ENCODE measurements around the gene GADD45B. TPM values are rescaled to one million over a fixed set of nuclear protein-coding genes. Genes with fewer than 3 reads are reported as not detected.

Gene GADD45B
- total RNA-seq, 4 donors from 2014 or later, result 52.5 to 134 (median 68.7) TPM

DNA sequence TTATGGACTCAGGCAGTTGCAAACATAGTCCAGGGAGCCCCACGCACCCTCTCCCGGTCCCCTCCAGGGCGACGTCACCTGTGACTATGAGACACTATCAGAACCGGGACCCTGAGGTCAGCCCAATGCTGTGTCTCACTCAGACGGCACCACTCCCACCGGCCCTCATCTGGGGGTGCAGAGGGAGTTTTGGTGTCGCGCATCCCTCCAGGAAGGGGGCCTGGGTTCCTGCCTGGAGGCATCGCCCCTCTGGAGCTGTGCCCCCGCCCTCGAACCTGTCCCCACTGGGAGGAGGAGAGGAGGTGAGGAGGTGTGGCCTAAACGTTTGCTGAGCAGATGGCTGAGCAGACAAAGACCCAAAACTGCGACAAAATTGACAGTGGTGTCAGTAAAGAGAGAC lies 51.2 kb downstream of the GADD45B start:
- Histone ChIP-seq H3K27ac (no peak overlapping the region), H3K9me3 (no peaks in the 10 kb centered on the region), H3K4me1 (peaks cover 31% of the 10 kb centered on the region), H3K4me3 (no peak overlapping the region), H3K36me3 (no peaks in the 10 kb centered on the region), H3K27me3 (no peaks in the 10 kb centered on the region)
- 90% methylated on average over 13 of the region's 14 CpGs for WGBS
- DNase-seq (ENCODE audit: low spot score in 2 of 2), result no peak
- TF ChIP-seq EP300 (IDR thresholded peaks at IDR 0.05) (no peak), POLR2AphosphoS5 (IDR thresholded peaks at IDR 0.05) (no peak), POLR2A (IDR thresholded peaks at IDR 0.05) (no peak)
- TF ChIP-seq, protein P1, sequence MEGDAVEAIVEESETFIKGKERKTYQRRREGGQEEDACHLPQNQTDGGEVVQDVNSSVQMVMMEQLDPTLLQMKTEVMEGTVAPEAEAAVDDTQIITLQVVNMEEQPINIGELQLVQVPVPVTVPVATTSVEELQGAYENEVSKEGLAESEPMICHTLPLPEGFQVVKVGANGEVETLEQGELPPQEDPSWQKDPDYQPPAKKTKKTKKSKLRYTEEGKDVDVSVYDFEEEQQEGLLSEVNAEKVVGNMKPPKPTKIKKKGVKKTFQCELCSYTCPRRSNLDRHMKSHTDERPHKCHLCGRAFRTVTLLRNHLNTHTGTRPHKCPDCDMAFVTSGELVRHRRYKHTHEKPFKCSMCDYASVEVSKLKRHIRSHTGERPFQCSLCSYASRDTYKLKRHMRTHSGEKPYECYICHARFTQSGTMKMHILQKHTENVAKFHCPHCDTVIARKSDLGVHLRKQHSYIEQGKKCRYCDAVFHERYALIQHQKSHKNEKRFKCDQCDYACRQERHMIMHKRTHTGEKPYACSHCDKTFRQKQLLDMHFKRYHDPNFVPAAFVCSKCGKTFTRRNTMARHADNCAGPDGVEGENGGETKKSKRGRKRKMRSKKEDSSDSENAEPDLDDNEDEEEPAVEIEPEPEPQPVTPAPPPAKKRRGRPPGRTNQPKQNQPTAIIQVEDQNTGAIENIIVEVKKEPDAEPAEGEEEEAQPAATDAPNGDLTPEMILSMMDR (IDR thresholded peaks at IDR 0.05), result no peak

DNA sequence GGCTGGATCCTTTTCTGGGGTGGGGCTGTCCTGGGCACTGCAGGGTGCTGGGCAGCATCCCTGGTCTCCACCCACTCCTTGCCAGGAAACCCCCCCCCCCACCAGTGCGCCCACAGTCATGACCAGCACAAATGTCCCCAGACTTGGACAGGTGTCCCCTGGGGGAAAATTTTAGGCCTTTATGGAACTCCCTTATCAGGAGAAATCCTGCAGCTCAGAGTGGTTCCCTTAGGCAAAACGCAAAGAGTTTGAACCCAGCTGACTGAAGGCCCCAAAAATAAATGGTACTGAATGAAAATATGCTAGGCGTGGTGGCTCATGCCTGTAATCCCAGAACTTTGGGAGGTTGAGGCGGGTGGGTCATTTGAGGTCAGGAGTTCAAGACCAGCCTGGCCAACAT lies 51.8 kb downstream of the GADD45B start:
- 88% methylated on average over 3 of the region's 4 CpGs for WGBS
- Histone ChIP-seq H3K27ac (no peak overlapping the region), H3K9me3 (no peaks in the 10 kb centered on the region), H3K27me3 (no peaks in the 10 kb centered on the region), H3K4me1 (peaks cover 31% of the 10 kb centered on the region), H3K36me3 (no peaks in the 10 kb centered on the region), H3K4me3 (no peak overlapping the region)
- no peak for DNase-seq (ENCODE audit: low spot score in 2 of 2)
- TF ChIP-seq EP300 (IDR thresholded peaks at IDR 0.05) (no peak), POLR2AphosphoS5 (IDR thresholded peaks at IDR 0.05) (no peak), POLR2A (IDR thresholded peaks at IDR 0.05) (no peak)
- TF ChIP-seq, protein P1 (IDR thresholded peaks at IDR 0.05), result no peak

Other genes with a start within 250 kb of the GADD45B start
- gene PLEKHJ1, start 239.8 kb upstream of the GADD45B start, total RNA-seq, result 10 to 100 TPM; 36.1 to 78.0 (median 62.9) TPM
- 100 to 1,000 TPM in 1 of 4 donors, 10 to 100 TPM in 3; 48.0 to 103 (median 64.8) TPM for gene SF3A2, start 239.3 kb upstream of the GADD45B start, total RNA-seq
- gene AMH, start 226.8 kb upstream of the GADD45B start, total RNA-seq, result 1 to 10 TPM; 1.7 to 4.3 (median 3.0) TPM
- gene JSRP1, start 219.7 kb upstream of the GADD45B start, total RNA-seq, result not detected
- gene PEAK3, start 194.0 kb upstream of the GADD45B start, total RNA-seq, result 1 to 10 TPM in 1 of 4 donors, under 1 TPM in 1, not detected in 2; 0.55 to 1.4 TPM
- gene LINGO3, start 168.0 kb upstream of the GADD45B start, total RNA-seq, result not detected
- gene LSM7, start 147.5 kb upstream of the GADD45B start, total RNA-seq, result 100 to 1,000 TPM in 1 of 4 donors, 10 to 100 TPM in 3; 71.2 to 106 (median 87.5) TPM
- 10 to 100 TPM; 46.8 to 97.6 (median 59.6) TPM for gene SPPL2B, start 147.4 kb upstream of the GADD45B start, total RNA-seq
- not detected for gene TMPRSS9, start 115.9 kb upstream of the GADD45B start, total RNA-seq
- gene TIMM13, start 48.5 kb upstream of the GADD45B start, total RNA-seq, result 10 to 100 TPM; 22.1 to 48.6 (median 46.6) TPM
- gene LMNB2, start 19.2 kb upstream of the GADD45B start, total RNA-seq, result 10 to 100 TPM; 17.1 to 26.8 (median 24.7) TPM
- gene GNG7, start 226.6 kb downstream of the GADD45B start, total RNA-seq, result 1 to 10 TPM; 2.1 to 4.3 (median 3.0) TPM
- 1 to 10 TPM in 3 of 4 donors, under 1 TPM in 1; 0.68 to 4.5 (median 2.1) TPM for gene DIRAS1, start 245.2 kb downstream of the GADD45B start, total RNA-seq

Measured in suprapubic skin (tissue), 4 donors.